Measurements from ENCODE around the gene SCGN. TPM values are rescaled to one million over a fixed set of nuclear protein-coding genes. Genes with fewer than 3 reads are reported as not detected.

SCGN gene
- total RNA-seq, 1 experiment from 2014 or later: not detected

DNA sequence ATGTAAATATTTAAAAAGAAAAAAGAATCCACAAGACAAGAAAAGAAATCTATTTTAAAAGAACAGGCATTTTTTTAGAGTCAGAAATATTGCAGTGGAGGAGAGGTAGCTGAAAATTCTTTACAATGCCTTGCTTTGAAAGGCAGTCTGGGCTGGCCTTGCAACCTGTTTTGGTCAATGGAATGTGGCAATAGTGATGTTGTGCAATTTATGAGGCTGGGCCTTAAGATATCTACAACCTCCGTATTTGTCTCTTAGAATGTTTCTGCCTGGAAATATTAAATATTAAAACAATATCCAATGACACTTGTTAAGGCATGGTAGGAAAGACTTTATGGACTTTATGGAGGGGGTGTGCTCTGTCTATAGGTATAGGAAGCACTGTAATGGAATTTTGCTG lies 14.8 kb upstream of the SCGN start (continued):
- TF ChIP-seq, protein P1, sequence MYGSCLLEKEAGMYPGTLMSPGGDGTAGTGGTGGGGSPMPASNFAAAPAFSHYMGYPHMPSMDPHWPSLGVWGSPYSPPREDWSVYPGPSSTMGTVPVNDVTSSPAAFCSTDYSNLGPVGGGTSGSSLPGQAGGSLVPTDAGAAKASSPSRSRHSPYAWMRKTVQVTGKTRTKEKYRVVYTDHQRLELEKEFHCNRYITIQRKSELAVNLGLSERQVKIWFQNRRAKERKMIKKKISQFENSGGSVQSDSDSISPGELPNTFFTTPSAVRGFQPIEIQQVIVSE (CRISPR knock-in tag; IDR thresholded peaks at IDR 0.05; ENCODE audit: borderline replicate concordance): no peak
- TF ChIP-seq ZNF232 (CRISPR knock-in tag; IDR thresholded peaks at IDR 0.05): no peak
- TF ChIP-seq ATF1 (CRISPR knock-in tag; IDR thresholded peaks at IDR 0.05): no peak
- no peak for TF ChIP-seq SP1 (CRISPR knock-in tag; conservative IDR thresholded peaks at IDR 0.05)

DNA sequence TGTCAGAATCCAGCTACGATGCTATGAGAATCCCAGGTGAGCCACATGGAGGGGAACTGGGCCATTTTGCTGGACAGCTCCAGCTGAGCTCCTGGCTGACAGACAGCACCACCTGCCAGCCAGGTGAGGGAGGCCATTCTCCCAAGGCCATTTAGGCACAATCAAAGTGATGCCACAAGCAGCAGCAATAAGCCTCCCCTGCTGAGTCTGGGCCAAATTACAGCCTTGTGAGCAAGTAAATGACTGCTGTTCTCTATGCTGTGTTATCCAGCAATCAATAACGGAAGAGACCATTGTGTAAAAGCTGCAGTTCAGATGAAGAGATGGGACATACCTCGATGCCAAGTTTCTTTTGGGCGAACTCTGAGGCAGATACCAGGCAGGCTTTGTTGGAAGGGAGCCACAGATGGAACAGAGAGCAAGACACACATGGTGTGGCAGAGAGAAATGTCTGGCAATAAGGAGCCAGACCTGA lies 14.0 kb upstream of the SCGN start:
- H3K27me3 Mint-ChIP-seq (ENCODE audit: low read depth): peaks cover 37% of the 10 kb centered on the region
- H3K27ac Mint-ChIP-seq: no peak overlapping the region
- CTCF ChIA-PET: interaction anchor here (0.8 to 2.0 kb wide), 6 partner anchors 11 to 431 kb away, joined by 3 to 6 read pairs (median 5); no protein-coding TSS in a partner anchor
- H3K9me3 Mint-ChIP-seq: no peaks in the 10 kb centered on the region
- no peak overlapping the region for H3K4me3 Mint-ChIP-seq
- no peaks in the 10 kb centered on the region for H3K36me3 Mint-ChIP-seq
- DNase-seq (ENCODE audit: low spot score): peak; percentile 61
- ATAC-seq: peak; percentile 93
- peaks cover 3% of the 10 kb centered on the region; the same call in 1 of the 2 replicates for H3K4me1 Mint-ChIP-seq
- POLR2A ChIA-PET: no interaction called here
- no peak for TF ChIP-seq CREM (CRISPR knock-in tag; IDR thresholded peaks at IDR 0.05)
- TF ChIP-seq TP53 (CRISPR knock-in tag; IDR thresholded peaks at IDR 0.05): no peak
- TF ChIP-seq ATF1 (CRISPR knock-in tag; IDR thresholded peaks at IDR 0.05): no peak
- no peak for TF ChIP-seq EMX1 (CRISPR knock-in tag; IDR thresholded peaks at IDR 0.05)
- TF ChIP-seq, protein P2, sequence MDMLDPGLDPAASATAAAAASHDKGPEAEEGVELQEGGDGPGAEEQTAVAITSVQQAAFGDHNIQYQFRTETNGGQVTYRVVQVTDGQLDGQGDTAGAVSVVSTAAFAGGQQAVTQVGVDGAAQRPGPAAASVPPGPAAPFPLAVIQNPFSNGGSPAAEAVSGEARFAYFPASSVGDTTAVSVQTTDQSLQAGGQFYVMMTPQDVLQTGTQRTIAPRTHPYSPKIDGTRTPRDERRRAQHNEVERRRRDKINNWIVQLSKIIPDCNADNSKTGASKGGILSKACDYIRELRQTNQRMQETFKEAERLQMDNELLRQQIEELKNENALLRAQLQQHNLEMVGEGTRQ (CRISPR knock-in tag; IDR thresholded peaks at IDR 0.05): no peak
- TF ChIP-seq ZNF416 (CRISPR knock-in tag; IDR thresholded peaks at IDR 0.05): no peak
- no peak for TF ChIP-seq NFATC4 (CRISPR knock-in tag; IDR thresholded peaks at IDR 0.05)
- TF ChIP-seq GTF2I (CRISPR knock-in tag; conservative IDR thresholded peaks at IDR 0.05): no peak
- no peak for TF ChIP-seq JUN (CRISPR knock-in tag; IDR thresholded peaks at IDR 0.05)
- TF ChIP-seq, protein P3, sequence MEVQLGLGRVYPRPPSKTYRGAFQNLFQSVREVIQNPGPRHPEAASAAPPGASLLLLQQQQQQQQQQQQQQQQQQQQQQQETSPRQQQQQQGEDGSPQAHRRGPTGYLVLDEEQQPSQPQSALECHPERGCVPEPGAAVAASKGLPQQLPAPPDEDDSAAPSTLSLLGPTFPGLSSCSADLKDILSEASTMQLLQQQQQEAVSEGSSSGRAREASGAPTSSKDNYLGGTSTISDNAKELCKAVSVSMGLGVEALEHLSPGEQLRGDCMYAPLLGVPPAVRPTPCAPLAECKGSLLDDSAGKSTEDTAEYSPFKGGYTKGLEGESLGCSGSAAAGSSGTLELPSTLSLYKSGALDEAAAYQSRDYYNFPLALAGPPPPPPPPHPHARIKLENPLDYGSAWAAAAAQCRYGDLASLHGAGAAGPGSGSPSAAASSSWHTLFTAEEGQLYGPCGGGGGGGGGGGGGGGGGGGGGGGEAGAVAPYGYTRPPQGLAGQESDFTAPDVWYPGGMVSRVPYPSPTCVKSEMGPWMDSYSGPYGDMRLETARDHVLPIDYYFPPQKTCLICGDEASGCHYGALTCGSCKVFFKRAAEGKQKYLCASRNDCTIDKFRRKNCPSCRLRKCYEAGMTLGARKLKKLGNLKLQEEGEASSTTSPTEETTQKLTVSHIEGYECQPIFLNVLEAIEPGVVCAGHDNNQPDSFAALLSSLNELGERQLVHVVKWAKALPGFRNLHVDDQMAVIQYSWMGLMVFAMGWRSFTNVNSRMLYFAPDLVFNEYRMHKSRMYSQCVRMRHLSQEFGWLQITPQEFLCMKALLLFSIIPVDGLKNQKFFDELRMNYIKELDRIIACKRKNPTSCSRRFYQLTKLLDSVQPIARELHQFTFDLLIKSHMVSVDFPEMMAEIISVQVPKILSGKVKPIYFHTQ (CRISPR knock-in tag; IDR thresholded peaks at IDR 0.05): no peak
- no peak for TF ChIP-seq HMGA2 (CRISPR knock-in tag; IDR thresholded peaks at IDR 0.05)
- TF ChIP-seq SMAD4 (CRISPR knock-in tag; IDR thresholded peaks at IDR 0.05): no peak
- TF ChIP-seq, protein P4, sequence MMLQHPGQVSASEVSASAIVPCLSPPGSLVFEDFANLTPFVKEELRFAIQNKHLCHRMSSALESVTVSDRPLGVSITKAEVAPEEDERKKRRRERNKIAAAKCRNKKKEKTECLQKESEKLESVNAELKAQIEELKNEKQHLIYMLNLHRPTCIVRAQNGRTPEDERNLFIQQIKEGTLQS (CRISPR knock-in tag; conservative IDR thresholded peaks at IDR 0.05): no peak
- TF ChIP-seq ZNF317 (CRISPR knock-in tag; IDR thresholded peaks at IDR 0.05; ENCODE audit: borderline replicate concordance, low read depth): no peak
- TF ChIP-seq, protein P5, sequence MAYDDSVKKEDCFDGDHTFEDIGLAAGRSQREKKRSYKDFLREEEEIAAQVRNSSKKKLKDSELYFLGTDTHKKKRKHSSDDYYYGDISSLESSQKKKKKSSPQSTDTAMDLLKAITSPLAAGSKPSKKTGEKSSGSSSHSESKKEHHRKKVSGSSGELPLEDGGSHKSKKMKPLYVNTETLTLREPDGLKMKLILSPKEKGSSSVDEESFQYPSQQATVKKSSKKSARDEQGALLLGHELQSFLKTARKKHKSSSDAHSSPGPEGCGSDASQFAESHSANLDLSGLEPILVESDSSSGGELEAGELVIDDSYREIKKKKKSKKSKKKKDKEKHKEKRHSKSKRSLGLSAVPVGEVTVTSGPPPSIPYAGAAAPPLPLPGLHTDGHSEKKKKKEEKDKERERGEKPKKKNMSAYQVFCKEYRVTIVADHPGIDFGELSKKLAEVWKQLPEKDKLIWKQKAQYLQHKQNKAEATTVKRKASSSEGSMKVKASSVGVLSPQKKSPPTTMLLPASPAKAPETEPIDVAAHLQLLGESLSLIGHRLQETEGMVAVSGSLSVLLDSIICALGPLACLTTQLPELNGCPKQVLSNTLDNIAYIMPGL (CRISPR knock-in tag; IDR thresholded peaks at IDR 0.05): no peak
- TF ChIP-seq, protein P6, sequence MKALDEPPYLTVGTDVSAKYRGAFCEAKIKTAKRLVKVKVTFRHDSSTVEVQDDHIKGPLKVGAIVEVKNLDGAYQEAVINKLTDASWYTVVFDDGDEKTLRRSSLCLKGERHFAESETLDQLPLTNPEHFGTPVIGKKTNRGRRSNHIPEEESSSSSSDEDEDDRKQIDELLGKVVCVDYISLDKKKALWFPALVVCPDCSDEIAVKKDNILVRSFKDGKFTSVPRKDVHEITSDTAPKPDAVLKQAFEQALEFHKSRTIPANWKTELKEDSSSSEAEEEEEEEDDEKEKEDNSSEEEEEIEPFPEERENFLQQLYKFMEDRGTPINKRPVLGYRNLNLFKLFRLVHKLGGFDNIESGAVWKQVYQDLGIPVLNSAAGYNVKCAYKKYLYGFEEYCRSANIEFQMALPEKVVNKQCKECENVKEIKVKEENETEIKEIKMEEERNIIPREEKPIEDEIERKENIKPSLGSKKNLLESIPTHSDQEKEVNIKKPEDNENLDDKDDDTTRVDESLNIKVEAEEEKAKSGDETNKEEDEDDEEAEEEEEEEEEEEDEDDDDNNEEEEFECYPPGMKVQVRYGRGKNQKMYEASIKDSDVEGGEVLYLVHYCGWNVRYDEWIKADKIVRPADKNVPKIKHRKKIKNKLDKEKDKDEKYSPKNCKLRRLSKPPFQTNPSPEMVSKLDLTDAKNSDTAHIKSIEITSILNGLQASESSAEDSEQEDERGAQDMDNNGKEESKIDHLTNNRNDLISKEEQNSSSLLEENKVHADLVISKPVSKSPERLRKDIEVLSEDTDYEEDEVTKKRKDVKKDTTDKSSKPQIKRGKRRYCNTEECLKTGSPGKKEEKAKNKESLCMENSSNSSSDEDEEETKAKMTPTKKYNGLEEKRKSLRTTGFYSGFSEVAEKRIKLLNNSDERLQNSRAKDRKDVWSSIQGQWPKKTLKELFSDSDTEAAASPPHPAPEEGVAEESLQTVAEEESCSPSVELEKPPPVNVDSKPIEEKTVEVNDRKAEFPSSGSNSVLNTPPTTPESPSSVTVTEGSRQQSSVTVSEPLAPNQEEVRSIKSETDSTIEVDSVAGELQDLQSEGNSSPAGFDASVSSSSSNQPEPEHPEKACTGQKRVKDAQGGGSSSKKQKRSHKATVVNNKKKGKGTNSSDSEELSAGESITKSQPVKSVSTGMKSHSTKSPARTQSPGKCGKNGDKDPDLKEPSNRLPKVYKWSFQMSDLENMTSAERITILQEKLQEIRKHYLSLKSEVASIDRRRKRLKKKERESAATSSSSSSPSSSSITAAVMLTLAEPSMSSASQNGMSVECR (CRISPR knock-in tag; IDR thresholded peaks at IDR 0.05; ENCODE audit: borderline replicate concordance): 0 out of 2 replicates have a peak, but pooled peaks have one; percentile 38
- TF ChIP-seq, protein P7, sequence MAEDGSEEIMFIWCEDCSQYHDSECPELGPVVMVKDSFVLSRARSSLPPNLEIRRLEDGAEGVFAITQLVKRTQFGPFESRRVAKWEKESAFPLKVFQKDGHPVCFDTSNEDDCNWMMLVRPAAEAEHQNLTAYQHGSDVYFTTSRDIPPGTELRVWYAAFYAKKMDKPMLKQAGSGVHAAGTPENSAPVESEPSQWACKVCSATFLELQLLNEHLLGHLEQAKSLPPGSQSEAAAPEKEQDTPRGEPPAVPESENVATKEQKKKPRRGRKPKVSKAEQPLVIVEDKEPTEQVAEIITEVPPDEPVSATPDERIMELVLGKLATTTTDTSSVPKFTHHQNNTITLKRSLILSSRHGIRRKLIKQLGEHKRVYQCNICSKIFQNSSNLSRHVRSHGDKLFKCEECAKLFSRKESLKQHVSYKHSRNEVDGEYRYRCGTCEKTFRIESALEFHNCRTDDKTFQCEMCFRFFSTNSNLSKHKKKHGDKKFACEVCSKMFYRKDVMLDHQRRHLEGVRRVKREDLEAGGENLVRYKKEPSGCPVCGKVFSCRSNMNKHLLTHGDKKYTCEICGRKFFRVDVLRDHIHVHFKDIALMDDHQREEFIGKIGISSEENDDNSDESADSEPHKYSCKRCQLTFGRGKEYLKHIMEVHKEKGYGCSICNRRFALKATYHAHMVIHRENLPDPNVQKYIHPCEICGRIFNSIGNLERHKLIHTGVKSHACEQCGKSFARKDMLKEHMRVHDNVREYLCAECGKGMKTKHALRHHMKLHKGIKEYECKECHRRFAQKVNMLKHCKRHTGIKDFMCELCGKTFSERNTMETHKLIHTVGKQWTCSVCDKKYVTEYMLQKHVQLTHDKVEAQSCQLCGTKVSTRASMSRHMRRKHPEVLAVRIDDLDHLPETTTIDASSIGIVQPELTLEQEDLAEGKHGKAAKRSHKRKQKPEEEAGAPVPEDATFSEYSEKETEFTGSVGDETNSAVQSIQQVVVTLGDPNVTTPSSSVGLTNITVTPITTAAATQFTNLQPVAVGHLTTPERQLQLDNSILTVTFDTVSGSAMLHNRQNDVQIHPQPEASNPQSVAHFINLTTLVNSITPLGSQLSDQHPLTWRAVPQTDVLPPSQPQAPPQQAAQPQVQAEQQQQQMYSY (CRISPR knock-in tag; IDR thresholded peaks at IDR 0.05): peak; percentile 22; the same call in 1 of the 2 replicates
- TF ChIP-seq TEAD4 (CRISPR knock-in tag; IDR thresholded peaks at IDR 0.05): no peak
